Measurements from ENCODE around the gene OR10A3. TPM values are rescaled to one million over a fixed set of nuclear protein-coding genes. Genes with fewer than 3 reads are reported as not detected.

OR10A3 gene
- total and polyA plus RNA-seq, 3 donors from 2014 or later: 0.25 TPM; not detected in 2

DNA sequence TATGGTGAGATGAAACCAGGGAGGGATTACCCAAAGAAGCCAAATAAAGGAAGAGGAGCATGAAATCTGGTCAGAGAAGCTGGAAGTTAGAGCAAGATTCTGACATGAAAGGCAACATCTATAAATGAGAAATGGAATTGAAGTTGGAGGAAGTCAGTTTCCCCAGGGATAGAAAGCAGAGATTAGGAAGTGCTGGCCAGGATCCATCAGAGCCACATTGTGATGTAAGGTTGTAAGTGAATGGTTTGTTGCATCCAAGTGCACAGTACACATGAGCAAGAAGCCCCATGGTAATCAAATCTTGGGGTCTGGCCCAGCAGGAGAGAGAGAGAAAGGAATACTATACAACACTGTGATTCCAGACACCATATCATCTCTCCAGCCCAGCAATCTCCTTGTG, 30.3 kb upstream of the OR10A3 start:
- Histone ChIP-seq H3K9me3 (no peaks in the 10 kb centered on the region), H3K27me3 (no peaks in the 10 kb centered on the region), H3K4me1 (no peaks in the 10 kb centered on the region), H3K36me3 (ENCODE audit: low read depth, missing control alignments) (no peaks in the 10 kb centered on the region), H3K27ac (no peak overlapping the region), H3K4me3 (no peak overlapping the region)
- TF ChIP-seq CTCF (IDR thresholded peaks at IDR 0.05) (no peak), POLR2A (IDR thresholded peaks at IDR 0.05) (no peak)
- no peak for DNase-seq
- intact Hi-C loops (cut with DNase I; ENCODE audit: low total_unique reads): no loop called here

GRCh38 chr11:7969756-7970646, 28.5 kb upstream of the OR10A3 start:
- H3K27ac ChIP-seq: no peak overlapping the region
- no peaks in the 10 kb centered on the region for H3K36me3 ChIP-seq (ENCODE audit: low read depth, missing control alignments)
- intact Hi-C loops (cut with DNase I; ENCODE audit: low total_unique reads): no loop called here
- no peaks in the 10 kb centered on the region for H3K9me3 ChIP-seq
- H3K27me3 ChIP-seq: no peaks in the 10 kb centered on the region
- TF ChIP-seq POLR2A (IDR thresholded peaks at IDR 0.05) (no peak), CTCF (IDR thresholded peaks at IDR 0.05) (no peak)
- no peak overlapping the region for H3K4me3 ChIP-seq
- H3K4me1 ChIP-seq: no peaks in the 10 kb centered on the region
- no peak for DNase-seq
- 73 to 80% methylated on average over 3 of the region's 3 CpGs for WGBS, 2 donors

DNA sequence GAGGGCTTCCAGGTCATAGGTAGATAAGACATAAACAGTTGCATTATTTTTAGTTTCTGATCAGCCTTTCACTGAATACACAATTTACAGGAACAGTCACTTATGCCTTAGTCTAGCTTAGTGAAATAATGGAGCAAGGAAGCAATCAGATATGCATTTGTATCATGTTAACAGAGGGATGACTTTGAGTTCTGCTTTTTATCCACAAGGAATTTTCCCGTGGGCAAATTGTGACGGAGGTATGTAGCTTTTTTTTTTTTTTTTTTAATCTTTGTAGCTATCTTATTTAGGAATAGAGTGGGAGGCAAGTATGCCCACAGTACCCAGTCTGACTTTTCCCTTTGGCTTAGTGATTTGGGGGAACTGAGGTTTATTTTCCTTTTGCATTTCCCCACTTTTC, 27.2 kb upstream of the OR10A3 start:
- TF ChIP-seq CTCF (IDR thresholded peaks at IDR 0.05) (no peak), POLR2A (IDR thresholded peaks at IDR 0.05) (no peak)

DNA sequence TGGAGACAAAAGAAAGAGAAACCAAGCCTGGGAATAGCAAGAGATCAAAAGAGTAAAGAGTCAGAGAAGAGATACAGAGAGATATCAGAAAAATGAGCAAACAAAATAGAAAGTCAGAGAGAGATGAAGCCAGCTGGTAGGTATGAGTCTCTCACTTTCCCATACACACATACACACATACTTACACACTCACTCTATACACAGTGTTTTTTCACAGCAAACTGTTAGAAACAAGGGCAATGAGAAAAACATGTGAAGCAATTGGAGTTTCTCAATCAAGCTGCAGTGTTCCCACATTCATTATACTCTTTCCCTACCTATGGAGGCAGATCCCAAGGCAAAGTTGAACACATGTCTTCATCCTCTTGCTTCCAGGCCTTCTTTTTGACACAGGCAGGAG, 26.3 kb upstream of the OR10A3 start:
- no peaks in the 10 kb centered on the region for H3K36me3 ChIP-seq (ENCODE audit: low read depth, missing control alignments)
- intact Hi-C loops (cut with DNase I; ENCODE audit: low total_unique reads): no loop called here
- no peak for DNase-seq
- no peak overlapping the region for H3K4me3 ChIP-seq
- H3K27ac ChIP-seq: no peak overlapping the region
- no peaks in the 10 kb centered on the region for H3K9me3 ChIP-seq
- H3K4me1 ChIP-seq: no peaks in the 10 kb centered on the region
- TF ChIP-seq CTCF (IDR thresholded peaks at IDR 0.05) (no peak), POLR2A (IDR thresholded peaks at IDR 0.05) (no peak)
- H3K27me3 ChIP-seq: no peaks in the 10 kb centered on the region

More for the DNA sequence above, 27.2 kb upstream of the OR10A3 start:
- H3K36me3 ChIP-seq (ENCODE audit: low read depth, missing control alignments): no peaks in the 10 kb centered on the region
- H3K4me1 ChIP-seq: no peaks in the 10 kb centered on the region
- H3K27me3 ChIP-seq: no peaks in the 10 kb centered on the region
- H3K9me3 ChIP-seq: no peaks in the 10 kb centered on the region
- intact Hi-C loops (cut with DNase I; ENCODE audit: low total_unique reads): no loop called here
- no peak overlapping the region for H3K27ac ChIP-seq
- 68 to 73% methylated on average over 2 of the region's 2 CpGs for WGBS, 2 donors
- H3K4me3 ChIP-seq: no peak overlapping the region
- DNase-seq: no peak

DNA sequence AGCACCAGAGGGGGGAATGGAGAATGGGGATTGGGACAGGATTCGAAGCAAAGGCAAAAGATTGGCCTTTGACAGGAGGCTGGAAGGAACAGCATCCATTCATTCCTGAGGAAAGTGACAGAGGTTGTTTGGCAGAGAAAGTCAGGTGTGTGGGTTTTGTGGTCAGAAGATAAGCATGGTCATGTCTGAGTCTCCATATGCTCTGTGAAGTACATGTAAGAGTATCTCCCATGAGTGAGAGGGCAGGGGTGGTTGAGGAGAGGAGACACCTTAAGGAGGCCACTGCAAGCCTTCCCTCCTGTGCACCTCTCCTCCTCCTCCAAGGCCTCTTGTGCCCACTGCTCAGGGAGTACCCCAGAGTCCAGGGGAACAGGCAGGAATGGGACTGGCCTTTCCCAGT, 25.6 kb upstream of the OR10A3 start:
- TF ChIP-seq CTCF (IDR thresholded peaks at IDR 0.05) (no peak), POLR2A (IDR thresholded peaks at IDR 0.05) (no peak)
- intact Hi-C loops (cut with DNase I; ENCODE audit: low total_unique reads): no loop called here
- Histone ChIP-seq H3K36me3 (ENCODE audit: low read depth, missing control alignments) (no peaks in the 10 kb centered on the region), H3K4me3 (no peak overlapping the region), H3K4me1 (no peaks in the 10 kb centered on the region), H3K9me3 (no peaks in the 10 kb centered on the region), H3K27ac (no peak overlapping the region), H3K27me3 (no peaks in the 10 kb centered on the region)
- DNase-seq: no peak
- 81 to 87% methylated on average over 1 of the region's 1 CpG for WGBS, 2 donors
